Measurements from ENCODE around the gene LRRC74B.
"Not testable (repeated sequence)": the region's sequence is repeated elsewhere in the genome, so short reads cannot be mapped to it uniquely, and the experiment has no call there.

The LRRC74B gene

GRCh38 chr22:21077884-21078508 is 32.2 kb downstream of the LRRC74B start:
- DNase-seq: no peak

GRCh38 chr22:21078916-21079315 is 33.2 kb downstream of the LRRC74B start:
- DNase-seq: no peak

GRCh38 chr22:21079493-21079892 is 33.7 kb downstream of the LRRC74B start:
- no peak for DNase-seq

GRCh38 chr22:21080435-21081137 is 34.8 kb downstream of the LRRC74B start:
- DNase-seq: no peak

DNA sequence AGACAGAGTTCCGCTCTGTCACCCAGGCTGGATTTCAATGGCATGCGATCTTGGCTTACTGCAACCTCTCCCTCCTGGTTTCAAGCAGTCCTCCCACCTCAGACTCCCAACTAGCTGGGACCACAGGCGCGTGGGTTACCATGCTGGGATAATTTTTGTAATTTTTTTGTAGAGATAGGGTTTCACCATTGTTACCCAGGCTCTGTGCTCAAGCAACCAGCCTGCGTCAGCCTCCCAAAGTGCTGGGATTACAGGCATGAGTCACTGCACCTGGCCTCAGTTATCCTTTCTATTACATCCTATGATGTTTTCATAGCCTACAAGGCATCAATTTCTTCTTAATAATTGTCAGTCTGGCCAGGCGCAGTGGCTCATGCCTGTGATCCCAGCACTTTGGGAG is 36.5 kb downstream of the LRRC74B start:
- no peak for DNase-seq

GRCh38 chr22:21087119-21087518 is 41.4 kb downstream of the LRRC74B start:
- no peak for DNase-seq

GRCh38 chr22:21087926-21088325 is 42.2 kb downstream of the LRRC74B start:
- DNase-seq: not testable (repeated sequence)

DNA sequence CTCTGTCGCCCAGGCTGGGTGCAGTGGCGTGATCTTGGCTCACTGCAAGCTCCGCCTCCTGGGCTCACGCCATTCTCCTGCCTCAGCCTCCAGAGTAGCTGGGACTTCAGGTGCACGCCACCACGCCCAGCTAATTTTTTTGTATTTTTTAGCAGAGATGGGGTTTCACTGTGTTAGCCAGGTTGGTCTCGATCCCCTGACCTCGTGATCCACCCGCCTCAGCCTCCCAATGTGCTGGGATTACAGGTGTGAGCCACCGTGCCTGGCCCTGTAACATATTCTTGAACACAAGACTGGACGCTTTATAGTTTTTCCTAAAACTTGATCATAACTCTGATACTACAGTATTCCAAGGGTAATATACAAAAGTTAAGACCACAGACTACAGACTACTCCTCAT is 45.5 kb downstream of the LRRC74B start:
- DNase-seq: not testable (repeated sequence)

GRCh38 chr22:21092797-21093554 is 47.2 kb downstream of the LRRC74B start:
- no peak for DNase-seq

GRCh38 chr22:21093555-21094137 is 47.9 kb downstream of the LRRC74B start:
- not testable (repeated sequence) for DNase-seq

- DNase-seq: no peak
Observed at GRCh38 chr22:21094911-21095772, 49.4 kb downstream of the LRRC74B start.

GRCh38 chr22:21095773-21096107 is 50.0 kb downstream of the LRRC74B start:
- no peak for DNase-seq

GRCh38 chr22:21096878-21097277 is 51.1 kb downstream of the LRRC74B start:
- DNase-seq: not testable (repeated sequence)

DNA sequence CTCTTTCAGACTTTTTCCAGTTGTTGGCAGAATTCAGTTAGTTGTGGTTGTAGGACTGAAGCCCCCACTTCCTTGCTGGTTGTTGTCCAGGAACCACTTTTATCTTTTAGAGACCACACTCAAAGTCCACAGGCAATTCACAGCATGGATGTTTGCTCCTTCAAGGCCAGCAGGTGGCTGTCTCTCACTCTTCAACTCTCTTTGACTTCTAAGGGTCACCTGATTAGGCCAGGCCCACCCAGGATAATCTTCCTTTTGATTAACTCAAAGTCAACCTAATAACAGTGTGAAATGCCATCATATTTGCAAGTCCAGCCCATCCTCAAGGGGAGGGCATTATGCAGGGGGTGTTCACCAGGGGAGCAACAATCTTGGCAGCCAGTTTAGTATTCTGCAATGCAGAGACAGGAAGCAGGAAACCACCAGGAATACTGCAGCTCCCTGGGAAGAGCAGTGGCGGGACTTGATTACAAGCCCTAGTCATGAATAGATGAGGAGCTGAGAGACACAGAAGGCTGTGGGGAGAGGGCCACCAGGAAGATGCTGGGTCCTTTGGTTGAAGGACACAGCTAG is 52.4 kb downstream of the LRRC74B start:
- DNase-seq: no peak

DNA sequence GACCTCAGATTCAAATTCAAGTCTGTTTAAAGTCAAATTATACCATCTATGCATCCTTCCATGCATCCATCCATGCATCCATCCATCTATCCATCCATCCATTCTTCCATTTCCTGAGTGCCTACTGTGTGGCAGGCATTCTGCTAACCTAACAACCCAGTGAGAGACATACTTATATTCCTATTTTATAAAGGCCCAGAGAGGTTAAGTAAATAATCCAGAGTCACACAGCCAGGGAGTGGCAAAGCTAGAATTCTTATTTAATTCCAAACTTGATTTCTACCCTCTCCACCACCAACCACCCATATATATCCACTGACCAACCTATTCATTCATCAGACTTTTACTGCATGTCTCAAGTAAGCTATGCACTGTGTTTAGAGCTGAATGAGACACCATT is 53.8 kb downstream of the LRRC74B start:
- DNase-seq: no peak

- DNase-seq: no peak
Observed at GRCh38 chr22:21100149-21101032, 54.6 kb downstream of the LRRC74B start.

GRCh38 chr22:21101877-21102638 is 56.3 kb downstream of the LRRC74B start:
- DNase-seq: no peak

- peak; percentile 50 for DNase-seq
Observed at GRCh38 chr22:21102659-21103267, 57.0 kb downstream of the LRRC74B start.

GRCh38 chr22:21103633-21104032 is 57.9 kb downstream of the LRRC74B start:
- no peak for DNase-seq

DNA sequence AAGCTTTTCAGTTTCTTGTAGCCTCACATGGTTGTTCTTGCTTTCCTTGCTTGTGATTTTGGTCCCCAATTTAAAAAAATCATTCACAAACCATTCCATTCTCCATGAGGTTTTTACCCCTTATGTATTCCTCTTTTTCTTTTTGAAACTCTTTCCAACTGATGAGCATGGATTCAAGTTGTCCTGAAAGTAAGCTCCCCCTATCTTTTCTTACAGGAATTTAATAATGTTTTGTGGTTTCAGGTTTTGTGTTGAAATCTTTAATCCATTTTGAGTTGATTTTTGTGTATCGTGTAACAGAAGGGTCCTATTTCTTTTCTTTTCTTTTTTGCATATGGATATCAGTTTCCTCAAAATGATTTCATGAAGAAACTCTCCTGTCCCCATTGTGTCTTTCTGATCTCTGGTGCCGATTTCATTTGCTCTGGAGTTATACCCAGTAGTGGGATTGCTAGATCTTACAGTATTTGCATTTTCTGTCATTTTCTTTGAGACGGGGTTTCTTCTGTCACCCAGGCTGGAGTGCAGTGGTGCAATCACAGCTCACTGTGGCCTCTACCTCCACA is 58.5 kb downstream of the LRRC74B start:
- no peak for DNase-seq
